Measurements from ENCODE around the gene MAN2B1. TPM values are rescaled to one million over a fixed set of nuclear protein-coding genes. Genes with fewer than 3 reads are reported as not detected.

The MAN2B1 gene
- total RNA-seq, 1 experiment from 2014 or later = 84.4 TPM

DNA sequence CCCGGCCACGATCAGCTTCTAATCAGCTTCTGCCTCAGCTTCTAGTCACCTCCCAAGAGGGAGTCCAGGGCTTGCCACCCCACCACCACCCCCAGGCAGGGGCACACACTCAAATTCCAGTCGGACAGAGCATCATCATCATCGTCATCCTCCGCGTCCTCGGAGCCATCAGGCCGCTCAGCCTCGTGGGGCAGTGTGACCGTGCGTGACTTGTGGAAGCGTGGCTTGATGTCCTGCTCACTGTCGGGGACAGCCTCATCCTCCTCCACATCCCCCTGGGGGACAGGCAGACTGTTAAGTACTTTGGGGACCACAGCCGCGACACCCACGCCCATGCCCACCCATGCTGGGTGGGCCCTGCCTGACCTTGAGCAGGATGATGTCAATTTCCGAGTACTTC is 44.6 kb upstream of the MAN2B1 start:
- peaks cover 49% of the 10 kb centered on the region for H3K36me3 Mint-ChIP-seq (ENCODE audit: insufficient read depth, unreplicated experiment)
- H3K9me3 Mint-ChIP-seq (ENCODE audit: low read depth, unreplicated experiment) = no peaks in the 10 kb centered on the region
- H3K4me1 Mint-ChIP-seq (ENCODE audit: low read depth, unreplicated experiment) = no peaks in the 10 kb centered on the region
- no peak for DNase-seq
- intact Hi-C loops (cut with micrococcal nuclease; ENCODE audit: unreplicated experiment) = no loop called here
- CTCF ChIA-PET = no interaction called here
- no peak overlapping the region for H3K27ac Mint-ChIP-seq (ENCODE audit: unreplicated experiment)
- no peaks in the 10 kb centered on the region for H3K27me3 Mint-ChIP-seq (ENCODE audit: unreplicated experiment)
- TF ChIP-seq, protein P1, sequence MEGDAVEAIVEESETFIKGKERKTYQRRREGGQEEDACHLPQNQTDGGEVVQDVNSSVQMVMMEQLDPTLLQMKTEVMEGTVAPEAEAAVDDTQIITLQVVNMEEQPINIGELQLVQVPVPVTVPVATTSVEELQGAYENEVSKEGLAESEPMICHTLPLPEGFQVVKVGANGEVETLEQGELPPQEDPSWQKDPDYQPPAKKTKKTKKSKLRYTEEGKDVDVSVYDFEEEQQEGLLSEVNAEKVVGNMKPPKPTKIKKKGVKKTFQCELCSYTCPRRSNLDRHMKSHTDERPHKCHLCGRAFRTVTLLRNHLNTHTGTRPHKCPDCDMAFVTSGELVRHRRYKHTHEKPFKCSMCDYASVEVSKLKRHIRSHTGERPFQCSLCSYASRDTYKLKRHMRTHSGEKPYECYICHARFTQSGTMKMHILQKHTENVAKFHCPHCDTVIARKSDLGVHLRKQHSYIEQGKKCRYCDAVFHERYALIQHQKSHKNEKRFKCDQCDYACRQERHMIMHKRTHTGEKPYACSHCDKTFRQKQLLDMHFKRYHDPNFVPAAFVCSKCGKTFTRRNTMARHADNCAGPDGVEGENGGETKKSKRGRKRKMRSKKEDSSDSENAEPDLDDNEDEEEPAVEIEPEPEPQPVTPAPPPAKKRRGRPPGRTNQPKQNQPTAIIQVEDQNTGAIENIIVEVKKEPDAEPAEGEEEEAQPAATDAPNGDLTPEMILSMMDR (IDR thresholded peaks at IDR 0.05; ENCODE audit: unreplicated experiment) = no peak
- H3K4me3 Mint-ChIP-seq (ENCODE audit: low read depth, unreplicated experiment) = no peak overlapping the region
- BruUV-seq (replicated peaks) = no TSS peak

DNA sequence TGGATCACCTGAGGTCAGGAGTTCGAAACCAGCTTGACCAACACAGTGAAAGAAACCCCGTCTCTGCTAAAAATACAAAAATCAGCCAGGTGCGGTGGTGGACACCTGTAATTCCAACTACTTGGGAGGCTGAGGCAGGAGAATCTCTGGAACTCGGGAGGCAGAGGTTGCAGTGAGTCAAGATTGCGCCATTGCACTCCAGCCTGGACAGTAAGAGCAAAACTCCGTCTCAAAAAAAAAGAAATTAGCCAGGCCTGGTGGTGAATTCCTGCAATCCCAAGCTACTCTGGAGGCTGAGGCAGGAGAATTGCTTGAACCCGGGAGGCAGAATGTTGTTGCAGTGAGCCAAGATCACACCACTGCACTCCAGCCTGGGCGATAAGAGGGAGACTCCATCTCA is 42.1 kb upstream of the MAN2B1 start:
- BruUV-seq (replicated peaks) = no TSS peak
- CTCF ChIA-PET = interaction anchor here (0.7 kb wide), 1 partner anchor 1485 kb away, joined by 3 read pairs; no protein-coding TSS in a partner anchor
- H3K27ac Mint-ChIP-seq (ENCODE audit: unreplicated experiment) = no peak overlapping the region

DNA sequence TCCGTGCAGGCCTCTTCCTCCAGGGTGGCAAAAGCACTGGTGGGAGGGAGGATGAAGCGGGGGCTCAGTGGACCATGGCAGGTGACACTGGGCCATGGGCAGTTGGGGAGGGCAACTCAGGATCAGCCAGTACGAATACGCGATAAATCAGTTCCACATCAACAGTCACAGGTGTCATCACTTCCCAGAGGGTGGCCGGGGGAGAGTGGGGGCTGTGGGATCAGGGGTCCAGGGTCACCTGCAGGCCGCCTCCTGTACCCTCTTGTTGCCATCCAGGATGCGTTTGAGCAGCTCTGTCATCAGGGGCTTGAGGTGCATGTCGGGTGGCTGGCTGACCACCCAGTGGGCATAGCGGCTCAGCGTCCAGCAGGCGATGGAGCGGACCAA is 39.8 kb upstream of the MAN2B1 start:
- no peaks in the 10 kb centered on the region for H3K27me3 Mint-ChIP-seq (ENCODE audit: unreplicated experiment)
- intact Hi-C loops (cut with micrococcal nuclease; ENCODE audit: unreplicated experiment) = no loop called here
- TF ChIP-seq, protein P1 (IDR thresholded peaks at IDR 0.05; ENCODE audit: unreplicated experiment) = no peak
- H3K4me1 Mint-ChIP-seq (ENCODE audit: low read depth, unreplicated experiment) = no peaks in the 10 kb centered on the region
- DNase-seq = no peak
- no peak overlapping the region for H3K4me3 Mint-ChIP-seq (ENCODE audit: low read depth, unreplicated experiment)
- BruUV-seq (replicated peaks) = no TSS peak
- no peaks in the 10 kb centered on the region for H3K9me3 Mint-ChIP-seq (ENCODE audit: low read depth, unreplicated experiment)
- no peak overlapping the region for H3K27ac Mint-ChIP-seq (ENCODE audit: unreplicated experiment)
- CTCF ChIA-PET = no interaction called here
- H3K36me3 Mint-ChIP-seq (ENCODE audit: insufficient read depth, unreplicated experiment) = peaks cover 45% of the 10 kb centered on the region

More for the DNA sequence above, 42.1 kb upstream of the MAN2B1 start:
- intact Hi-C loops (cut with micrococcal nuclease; ENCODE audit: unreplicated experiment) = no loop called here
- Mint-ChIP-seq H3K4me3 (ENCODE audit: low read depth, unreplicated experiment) (no peak overlapping the region), H3K36me3 (ENCODE audit: insufficient read depth, unreplicated experiment) (peaks cover 45% of the 10 kb centered on the region), H3K4me1 (ENCODE audit: low read depth, unreplicated experiment) (no peaks in the 10 kb centered on the region), H3K27me3 (ENCODE audit: unreplicated experiment) (no peaks in the 10 kb centered on the region), H3K9me3 (ENCODE audit: low read depth, unreplicated experiment) (no peaks in the 10 kb centered on the region)
- TF ChIP-seq, protein P1 (IDR thresholded peaks at IDR 0.05; ENCODE audit: unreplicated experiment) = no peak
- DNase-seq = no peak

DNA sequence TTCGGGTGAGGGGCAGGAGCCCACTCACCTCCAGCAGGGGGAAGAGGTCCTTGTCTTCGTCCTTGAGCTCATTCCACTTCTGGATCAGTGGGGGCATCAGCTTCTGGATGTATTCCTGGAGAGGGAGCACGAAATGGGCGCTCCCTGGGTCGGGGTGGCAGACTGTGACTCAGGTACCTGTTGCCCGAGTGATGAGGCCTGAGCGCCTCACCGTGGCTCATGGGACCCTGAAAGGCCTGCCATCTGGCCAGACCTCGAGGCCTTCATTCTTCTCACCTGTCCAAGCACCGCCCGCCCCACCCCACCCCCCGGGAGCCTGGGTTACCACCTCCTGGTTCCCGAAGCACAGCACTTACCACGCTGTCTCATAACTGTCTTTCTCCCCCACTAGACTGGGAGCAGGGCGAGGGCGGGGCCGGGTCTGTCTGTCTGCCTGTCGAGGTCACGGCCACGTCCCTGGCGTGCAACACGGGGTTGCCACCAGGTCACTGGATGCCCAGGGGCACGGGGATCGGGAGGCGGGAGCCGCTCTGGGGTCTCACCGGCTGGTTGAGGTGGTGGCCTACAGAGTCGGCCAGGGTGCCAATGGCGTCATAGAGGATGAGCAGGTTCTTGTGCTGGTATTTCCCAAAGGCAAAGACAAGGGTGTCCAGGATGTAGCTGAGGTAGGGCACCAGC is 39.3 kb upstream of the MAN2B1 start:
- no peak for DNase-seq
- H3K4me3 Mint-ChIP-seq (ENCODE audit: low read depth, unreplicated experiment) = no peak overlapping the region
- CTCF ChIA-PET = no interaction called here
- TF ChIP-seq, protein P1 (IDR thresholded peaks at IDR 0.05; ENCODE audit: unreplicated experiment) = no peak
- peaks cover 45% of the 10 kb centered on the region for H3K36me3 Mint-ChIP-seq (ENCODE audit: insufficient read depth, unreplicated experiment)
- H3K4me1 Mint-ChIP-seq (ENCODE audit: low read depth, unreplicated experiment) = no peaks in the 10 kb centered on the region
- no TSS peak for BruUV-seq (replicated peaks)
- H3K27me3 Mint-ChIP-seq (ENCODE audit: unreplicated experiment) = no peaks in the 10 kb centered on the region
- H3K27ac Mint-ChIP-seq (ENCODE audit: unreplicated experiment) = no peak overlapping the region
- intact Hi-C loops (cut with micrococcal nuclease; ENCODE audit: unreplicated experiment) = no loop called here
- H3K9me3 Mint-ChIP-seq (ENCODE audit: low read depth, unreplicated experiment) = no peaks in the 10 kb centered on the region
